ENCODE data around the gene CEP57L1. TPM values are rescaled to one million over a fixed set of nuclear protein-coding genes. Genes with fewer than 3 reads are reported as not detected.

Gene CEP57L1
- total RNA-seq, 1 experiment from 2014 or later: 37.6 TPM

DNA sequence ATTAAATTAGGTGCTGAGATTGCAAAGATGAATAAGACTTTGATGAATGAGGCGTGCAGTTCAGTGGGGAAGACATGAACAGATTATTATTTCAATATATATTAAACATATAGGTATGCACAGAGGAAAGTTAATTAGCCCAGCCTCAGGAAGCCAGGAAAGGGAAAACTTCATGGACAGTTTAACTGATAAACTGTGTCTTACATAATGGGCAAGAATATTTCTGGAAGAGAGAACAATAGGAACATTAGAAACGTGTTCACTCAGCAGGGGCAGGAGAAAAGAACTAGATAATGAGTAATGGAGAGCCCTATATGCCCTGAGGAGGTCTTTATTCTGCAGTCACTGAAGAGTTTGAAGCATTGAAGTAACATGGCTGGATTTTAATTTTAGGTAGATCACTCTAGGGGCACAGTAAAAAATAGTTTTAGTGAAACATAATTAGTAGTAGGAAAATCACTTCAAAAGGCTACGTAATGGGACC is 23.6 kb downstream of the CEP57L1 start:
- peaks cover 18% of the 10 kb centered on the region for H3K4me1 ChIP-seq (ENCODE audit: control insufficient read depth, insufficient read depth, low read length)
- ATAC-seq: no peak
- BruUV-seq (replicated peaks): no TSS peak
- DNase-seq (ENCODE audit: low read depth, low spot score): no peak
- no peak overlapping the region for H3K27ac ChIP-seq (ENCODE audit: low read length)
- intact Hi-C loops (cut with micrococcal nuclease; ENCODE audit: unreplicated experiment): no loop called here
- in situ Hi-C loops (cut with HindIII; ENCODE audit: low pct_unique_long_range_greater_than_20kb, low sequenced_read_pairs): no loop called here
- ChIA-PET POLR2A (no interaction called here), CTCF (interaction anchor here (0.6 kb wide), 1 partner anchor 32 kb away, joined by 4 read pairs; no protein-coding TSS in a partner anchor)
- no peaks in the 10 kb centered on the region for H3K36me3 ChIP-seq (ENCODE audit: control insufficient read depth, insufficient read depth, low read length)
- H3K27me3 ChIP-seq (ENCODE audit: control insufficient read depth, insufficient read depth, low read length): no peaks in the 10 kb centered on the region
- no peak overlapping the region for H3K4me3 ChIP-seq (ENCODE audit: low read depth in 2 of 2, low read length in 2 of 2)
- H3K9me3 ChIP-seq (ENCODE audit: control insufficient read depth, insufficient read depth, low read depth, low read length): no peaks in the 10 kb centered on the region
- no peak for TF ChIP-seq SIN3A (IDR thresholded peaks at IDR 0.05; ENCODE audit: borderline replicate concordance, insufficient read depth, low read depth, low read length)
- TF ChIP-seq, protein P1, sequence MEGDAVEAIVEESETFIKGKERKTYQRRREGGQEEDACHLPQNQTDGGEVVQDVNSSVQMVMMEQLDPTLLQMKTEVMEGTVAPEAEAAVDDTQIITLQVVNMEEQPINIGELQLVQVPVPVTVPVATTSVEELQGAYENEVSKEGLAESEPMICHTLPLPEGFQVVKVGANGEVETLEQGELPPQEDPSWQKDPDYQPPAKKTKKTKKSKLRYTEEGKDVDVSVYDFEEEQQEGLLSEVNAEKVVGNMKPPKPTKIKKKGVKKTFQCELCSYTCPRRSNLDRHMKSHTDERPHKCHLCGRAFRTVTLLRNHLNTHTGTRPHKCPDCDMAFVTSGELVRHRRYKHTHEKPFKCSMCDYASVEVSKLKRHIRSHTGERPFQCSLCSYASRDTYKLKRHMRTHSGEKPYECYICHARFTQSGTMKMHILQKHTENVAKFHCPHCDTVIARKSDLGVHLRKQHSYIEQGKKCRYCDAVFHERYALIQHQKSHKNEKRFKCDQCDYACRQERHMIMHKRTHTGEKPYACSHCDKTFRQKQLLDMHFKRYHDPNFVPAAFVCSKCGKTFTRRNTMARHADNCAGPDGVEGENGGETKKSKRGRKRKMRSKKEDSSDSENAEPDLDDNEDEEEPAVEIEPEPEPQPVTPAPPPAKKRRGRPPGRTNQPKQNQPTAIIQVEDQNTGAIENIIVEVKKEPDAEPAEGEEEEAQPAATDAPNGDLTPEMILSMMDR (IDR thresholded peaks at IDR 0.05): no peak
- TF ChIP-seq TCF7L2 (IDR thresholded peaks at IDR 0.05; ENCODE audit: low read depth, low read length): no peak
- no peak for TF ChIP-seq POLR2AphosphoS5 (IDR thresholded peaks at IDR 0.05; ENCODE audit: low read depth, low read length)

DNA sequence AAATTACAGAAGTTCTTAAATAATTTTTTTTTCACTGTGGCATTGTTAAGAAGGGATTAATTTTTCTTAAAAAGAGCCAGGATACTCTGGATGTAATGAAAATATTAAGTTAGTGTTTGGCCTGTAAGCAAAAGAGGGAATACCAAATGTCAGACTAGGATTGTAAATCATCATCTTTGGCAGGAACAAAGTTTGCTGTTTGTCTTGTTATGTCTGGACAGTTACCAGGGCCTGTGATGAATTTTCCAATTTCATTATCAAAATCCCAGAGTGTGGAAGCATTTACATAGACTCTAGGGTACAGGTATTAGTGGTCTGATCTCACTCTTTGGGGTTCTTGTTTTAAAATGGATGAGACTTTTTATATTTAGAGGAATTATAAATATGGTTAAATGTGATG is 26.1 kb downstream of the CEP57L1 start:
- Histone ChIP-seq H3K27ac (ENCODE audit: low read length) (no peak overlapping the region), H3K4me1 (ENCODE audit: control insufficient read depth, insufficient read depth, low read length) (peaks cover 18% of the 10 kb centered on the region), H3K9me3 (ENCODE audit: control insufficient read depth, insufficient read depth, low read depth, low read length) (no peaks in the 10 kb centered on the region), H3K27me3 (ENCODE audit: control insufficient read depth, insufficient read depth, low read length) (no peaks in the 10 kb centered on the region), H3K4me3 (ENCODE audit: low read depth in 2 of 2, low read length in 2 of 2) (no peak overlapping the region), H3K36me3 (ENCODE audit: control insufficient read depth, insufficient read depth, low read length) (no peaks in the 10 kb centered on the region)
- CTCF ChIA-PET: no interaction called here
- in situ Hi-C loops (cut with HindIII; ENCODE audit: low pct_unique_long_range_greater_than_20kb, low sequenced_read_pairs) (no loop called here), intact Hi-C loops (cut with micrococcal nuclease; ENCODE audit: unreplicated experiment) (no loop called here)
- POLR2A ChIA-PET: no interaction called here
- BruUV-seq (replicated peaks): no TSS peak
- TF ChIP-seq, protein P1 (IDR thresholded peaks at IDR 0.05): no peak
- TF ChIP-seq, protein P2, sequence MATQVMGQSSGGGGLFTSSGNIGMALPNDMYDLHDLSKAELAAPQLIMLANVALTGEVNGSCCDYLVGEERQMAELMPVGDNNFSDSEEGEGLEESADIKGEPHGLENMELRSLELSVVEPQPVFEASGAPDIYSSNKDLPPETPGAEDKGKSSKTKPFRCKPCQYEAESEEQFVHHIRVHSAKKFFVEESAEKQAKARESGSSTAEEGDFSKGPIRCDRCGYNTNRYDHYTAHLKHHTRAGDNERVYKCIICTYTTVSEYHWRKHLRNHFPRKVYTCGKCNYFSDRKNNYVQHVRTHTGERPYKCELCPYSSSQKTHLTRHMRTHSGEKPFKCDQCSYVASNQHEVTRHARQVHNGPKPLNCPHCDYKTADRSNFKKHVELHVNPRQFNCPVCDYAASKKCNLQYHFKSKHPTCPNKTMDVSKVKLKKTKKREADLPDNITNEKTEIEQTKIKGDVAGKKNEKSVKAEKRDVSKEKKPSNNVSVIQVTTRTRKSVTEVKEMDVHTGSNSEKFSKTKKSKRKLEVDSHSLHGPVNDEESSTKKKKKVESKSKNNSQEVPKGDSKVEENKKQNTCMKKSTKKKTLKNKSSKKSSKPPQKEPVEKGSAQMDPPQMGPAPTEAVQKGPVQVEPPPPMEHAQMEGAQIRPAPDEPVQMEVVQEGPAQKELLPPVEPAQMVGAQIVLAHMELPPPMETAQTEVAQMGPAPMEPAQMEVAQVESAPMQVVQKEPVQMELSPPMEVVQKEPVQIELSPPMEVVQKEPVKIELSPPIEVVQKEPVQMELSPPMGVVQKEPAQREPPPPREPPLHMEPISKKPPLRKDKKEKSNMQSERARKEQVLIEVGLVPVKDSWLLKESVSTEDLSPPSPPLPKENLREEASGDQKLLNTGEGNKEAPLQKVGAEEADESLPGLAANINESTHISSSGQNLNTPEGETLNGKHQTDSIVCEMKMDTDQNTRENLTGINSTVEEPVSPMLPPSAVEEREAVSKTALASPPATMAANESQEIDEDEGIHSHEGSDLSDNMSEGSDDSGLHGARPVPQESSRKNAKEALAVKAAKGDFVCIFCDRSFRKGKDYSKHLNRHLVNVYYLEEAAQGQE (IDR thresholded peaks at IDR 0.05; ENCODE audit: insufficient read depth in 1 of 2, low read depth in 2 of 2, low read length in 1 of 2): no peak
- TF ChIP-seq SIN3A (IDR thresholded peaks at IDR 0.05; ENCODE audit: borderline replicate concordance, insufficient read depth, low read depth, low read length): no peak
- no peak for TF ChIP-seq TCF7L2 (IDR thresholded peaks at IDR 0.05; ENCODE audit: low read depth, low read length)
- TF ChIP-seq POLR2AphosphoS5 (IDR thresholded peaks at IDR 0.05; ENCODE audit: low read depth, low read length): no peak
- ATAC-seq (no peak), DNase-seq (ENCODE audit: low read depth, low spot score) (no peak)

Measured in Panc1 (cell line).